Stomach (tissue), 4 donors: Measurements from ENCODE around the gene TCL1A.

Experiments
- CTCF ChIP-seq, 7 experiments: fragments of 450-650 bp in 4 of 7; fragments of 200-600 bp in 3 of 7; sonication (generic) in 3 of 7; IDR thresholded peaks; one replicate each; pipeline ENCODE4 v1.5.1; 2016 to 2019; ENCODE audit warnings: antibody characterized with exemption in 7 of 7, control low read depth in 2 of 7, mild to moderate bottlenecking in 1 of 7
- EP300 ChIP-seq: sonication (generic); formaldehyde crosslinking; IDR thresholded peaks from one replicate; pipeline ENCODE4 v1.6.1; 2017; ENCODE audit warnings: antibody characterized with exemption
- POLR2A ChIP-seq, 4 donors: fragments of 450-650 bp; IDR thresholded peaks; one replicate each; pipeline ENCODE4 v1.6.1; 2016; ENCODE audit warnings: antibody characterized with exemption in 4 of 4, control low read depth in 2 of 4, mild to moderate bottlenecking in 1 of 4, moderate library complexity in 1 of 4

GRCh38 chr14:95659990-95660385, 53.9 kb downstream of the TCL1A start:
- TF ChIP-seq CTCF (IDR thresholded peaks at IDR 0.05): no peak
- no peak for TF ChIP-seq POLR2A (IDR thresholded peaks at IDR 0.05)
- TF ChIP-seq EP300: no peak
